ENCODE results near the gene PPL. TPM values are rescaled to one million over a fixed set of nuclear protein-coding genes. Genes with fewer than 3 reads are reported as not detected.

PPL gene
- total and polyA plus RNA-seq, 2 of the 13 experiments (the other 11 are each of a cell fraction or from before 2014, with no cell fraction given) = 5.7 to 6.6 TPM

GRCh38 chr16:4923853-4924252 lies 13.1 kb downstream of the PPL start (continued):
- TF ChIP-seq MAX (IDR thresholded peaks at IDR 0.05) = no peak

GRCh38 chr16:4922721-4923342 lies 14.1 kb downstream of the PPL start:
- 91% methylated on average over 18 of the region's 18 CpGs for WGBS (ENCODE audit: low lambda C conversion rate)
- peaks cover 6% of the 10 kb centered on the region; the same call in 1 of the 2 replicates for H3K9me3 ChIP-seq (ENCODE audit: low read length)
- no peak for ATAC-seq
- no peaks in the 10 kb centered on the region for H4K20me1 ChIP-seq (ENCODE audit: insufficient read depth, low read length)
- CTCF ChIA-PET (ENCODE audit: low intra/inter-chr PET ratio, low total read pairs) = no interaction called here
- no TSS peak for BruUV-seq (replicated peaks)
- no peak overlapping the region for H3K4me3 ChIP-seq (replicated peaks in 1 of 3; ENCODE audit: insufficient read depth in 1 of 3, low read depth in 2 of 3, low read length in 3 of 3)
- intact Hi-C loops (cut with micrococcal nuclease; ENCODE audit: unreplicated experiment) (no loop called here), in situ Hi-C loops (cut with HindIII; ENCODE audit: extremely low pct_ligation_motif_present, low pct_unique_long_range_greater_than_20kb) (no loop called here)
- no peaks in the 10 kb centered on the region for H3K27me3 ChIP-seq (ENCODE audit: control insufficient read depth in 1 of 2, insufficient read depth in 2 of 2, low read length in 2 of 2)
- no peak overlapping the region for H2AFZ ChIP-seq (ENCODE audit: low read length)
- H3K4me1 ChIP-seq (ENCODE audit: insufficient read depth, low read length) = peaks cover 25% of the 10 kb centered on the region
- POLR2A ChIA-PET = no interaction called here
- no peaks in the 10 kb centered on the region for H3K79me2 ChIP-seq (ENCODE audit: insufficient read depth, low read length)
- DNase-seq (ENCODE audit: low spot score) = no peak
- no peak overlapping the region for H3K4me2 ChIP-seq (ENCODE audit: low read depth, low read length)
- no peak for FAIRE-seq
- no peak overlapping the region for H3K27ac ChIP-seq (ENCODE audit: extremely low read length, insufficient read depth, low read length)
- H3K36me3 ChIP-seq (replicated peaks in 1 of 2; ENCODE audit: control insufficient read depth in 1 of 2, insufficient read depth in 2 of 2, low read length in 2 of 2) = no peaks in the 10 kb centered on the region; a peak in 1 of 5 replicates
- no peak overlapping the region for H3K9ac ChIP-seq (ENCODE audit: insufficient read depth, low read depth, low read length)
- TF ChIP-seq MBD4 (IDR thresholded peaks at IDR 0.05; ENCODE audit: borderline replicate concordance, low read length) (no peak), U2AF2 (IDR thresholded peaks at IDR 0.05; ENCODE audit: low read depth, low read length) (no peak), ZNF589 (CRISPR knock-in tag; conservative IDR thresholded peaks at IDR 0.05) (no peak), ELF4 (CRISPR knock-in tag; IDR thresholded peaks at IDR 0.05; ENCODE audit: borderline replicate concordance) (no peak), SRF (IDR thresholded peaks at IDR 0.05; ENCODE audit: low read depth, low read length) (peak; percentile 52; the same call in 1 of the 2 replicates), HBP1 (CRISPR knock-in tag; IDR thresholded peaks at IDR 0.05; ENCODE audit: low read depth) (no peak)

All from HepG2 (cell line).